RWPE1 (cell line): Measurements from ENCODE around the gene MYO15B.
A peak's percentile ranks its signal among the peaks of the same experiment; 100 is the strongest.

ENCODE experiments used
- CTCF ChIA-PET: fragments of 350-600 bp; sonication (Branson Sonifier 250); formaldehyde crosslinking; extraction: SDS; loops from one replicate; lab custom pipeline; 2021; lab: Yijun Ruan, JAX
- POLR2A ChIA-PET: fragments of 400-600 bp; formaldehyde crosslinking; extraction: SDS; loops from one replicate; lab custom pipeline; 2020; ENCODE audit warnings: antibody characterized with exemption; ENCODE audit not compliant: low non-redundant PET; lab: Yijun Ruan, JAX
- DNase-seq: peaks from one replicate; pipeline ENCODE4 v3.0.0; 2012; ENCODE audit warnings: low spot score
- H3K27ac ChIP-seq: fragments of 450-650 bp; 2 replicates; pipeline ENCODE4 v1.5.1; 2017
- TF ChIP-seq, protein P1 (sequence below): fragments of 450-650 bp; conservative IDR thresholded peaks from 2 replicates; pipeline ENCODE4 v1.5.1; 2017; ENCODE audit warnings: low read depth, mild to moderate bottlenecking

MYO15B gene

DNA sequence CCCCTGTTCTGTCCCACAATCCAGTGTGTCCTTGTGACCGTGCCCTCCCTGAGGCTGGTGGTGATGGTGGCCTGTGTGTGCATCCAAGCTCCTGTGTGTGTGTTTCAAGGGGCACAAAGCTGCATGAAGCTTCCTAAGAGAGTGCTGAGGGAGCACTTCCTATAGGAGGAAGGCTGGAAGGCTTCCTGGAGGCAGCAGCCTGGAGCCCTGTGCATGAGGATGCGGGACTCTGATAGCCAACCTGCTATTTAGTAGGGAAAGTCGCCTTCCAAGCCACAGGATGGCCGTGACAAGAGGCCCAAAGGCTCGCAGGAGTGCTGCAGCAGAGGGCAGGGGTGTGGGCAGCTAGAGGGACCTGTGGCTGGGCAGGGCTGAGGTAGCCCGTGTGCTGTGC, 8.3 kb downstream of the MYO15B start:
- TF ChIP-seq, protein P1, sequence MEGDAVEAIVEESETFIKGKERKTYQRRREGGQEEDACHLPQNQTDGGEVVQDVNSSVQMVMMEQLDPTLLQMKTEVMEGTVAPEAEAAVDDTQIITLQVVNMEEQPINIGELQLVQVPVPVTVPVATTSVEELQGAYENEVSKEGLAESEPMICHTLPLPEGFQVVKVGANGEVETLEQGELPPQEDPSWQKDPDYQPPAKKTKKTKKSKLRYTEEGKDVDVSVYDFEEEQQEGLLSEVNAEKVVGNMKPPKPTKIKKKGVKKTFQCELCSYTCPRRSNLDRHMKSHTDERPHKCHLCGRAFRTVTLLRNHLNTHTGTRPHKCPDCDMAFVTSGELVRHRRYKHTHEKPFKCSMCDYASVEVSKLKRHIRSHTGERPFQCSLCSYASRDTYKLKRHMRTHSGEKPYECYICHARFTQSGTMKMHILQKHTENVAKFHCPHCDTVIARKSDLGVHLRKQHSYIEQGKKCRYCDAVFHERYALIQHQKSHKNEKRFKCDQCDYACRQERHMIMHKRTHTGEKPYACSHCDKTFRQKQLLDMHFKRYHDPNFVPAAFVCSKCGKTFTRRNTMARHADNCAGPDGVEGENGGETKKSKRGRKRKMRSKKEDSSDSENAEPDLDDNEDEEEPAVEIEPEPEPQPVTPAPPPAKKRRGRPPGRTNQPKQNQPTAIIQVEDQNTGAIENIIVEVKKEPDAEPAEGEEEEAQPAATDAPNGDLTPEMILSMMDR = no peak
- no peak overlapping the region for H3K27ac ChIP-seq
- DNase-seq = no peak
- ChIA-PET CTCF (interaction anchor here (0.6 to 1.0 kb wide), 3 partner anchors 80 to 848 kb away, joined by 3 to 5 read pairs (median 3); partner anchors contain the start of gene TSEN54), POLR2A (interaction anchor here (0.6 kb wide), 1 partner anchor 71 kb away, joined by 3 read pairs; no protein-coding TSS in a partner anchor)

DNA sequence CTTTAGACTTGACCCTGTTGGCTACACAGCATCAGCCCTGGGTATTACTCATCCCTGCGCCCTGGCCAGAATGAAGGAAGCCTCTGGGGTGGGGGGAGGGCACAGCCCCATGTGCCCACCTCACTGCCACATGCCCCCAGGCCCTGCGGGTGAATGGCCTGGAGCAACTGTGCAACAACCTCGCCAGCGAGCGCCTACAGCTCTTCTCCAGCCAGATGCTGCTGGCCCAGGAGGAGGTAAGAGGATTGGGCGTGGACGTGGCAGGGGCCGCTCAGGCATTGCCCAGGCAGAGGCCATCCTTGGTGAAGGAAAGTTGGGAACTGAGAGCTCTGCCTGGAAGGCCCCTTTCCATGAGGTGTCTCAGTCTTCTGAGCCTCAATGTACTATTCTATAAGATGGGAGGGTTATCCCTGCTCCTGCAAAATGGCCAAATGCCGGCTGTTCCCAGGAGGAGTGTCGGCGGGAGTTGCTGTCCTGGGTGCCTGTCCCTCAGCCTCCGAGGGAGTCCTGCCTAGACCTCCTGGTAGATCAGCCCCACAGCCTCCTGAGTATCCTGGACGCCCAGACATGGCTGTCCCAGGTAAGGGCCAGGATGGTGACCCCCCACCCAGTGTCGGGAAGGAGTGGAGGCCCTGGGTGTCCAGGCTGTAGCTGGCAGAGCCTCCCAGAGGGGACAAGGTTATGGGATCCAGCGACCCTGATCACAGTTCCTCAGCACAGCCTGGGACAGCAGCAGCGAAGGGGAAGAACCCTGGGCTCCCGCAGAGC, 8.9 kb downstream of the MYO15B start:
- TF ChIP-seq, protein P1 = no peak
- CTCF ChIA-PET = interaction anchor here (0.6 to 1.0 kb wide), 3 partner anchors 80 to 847 kb away, joined by 3 to 5 read pairs (median 3); partner anchors contain the start of gene TSEN54
- POLR2A ChIA-PET = interaction anchor here (0.6 kb wide), 1 partner anchor 71 kb away, joined by 3 read pairs; no protein-coding TSS in a partner anchor
- H3K27ac ChIP-seq = no peak overlapping the region
- DNase-seq = no peak

DNA sequence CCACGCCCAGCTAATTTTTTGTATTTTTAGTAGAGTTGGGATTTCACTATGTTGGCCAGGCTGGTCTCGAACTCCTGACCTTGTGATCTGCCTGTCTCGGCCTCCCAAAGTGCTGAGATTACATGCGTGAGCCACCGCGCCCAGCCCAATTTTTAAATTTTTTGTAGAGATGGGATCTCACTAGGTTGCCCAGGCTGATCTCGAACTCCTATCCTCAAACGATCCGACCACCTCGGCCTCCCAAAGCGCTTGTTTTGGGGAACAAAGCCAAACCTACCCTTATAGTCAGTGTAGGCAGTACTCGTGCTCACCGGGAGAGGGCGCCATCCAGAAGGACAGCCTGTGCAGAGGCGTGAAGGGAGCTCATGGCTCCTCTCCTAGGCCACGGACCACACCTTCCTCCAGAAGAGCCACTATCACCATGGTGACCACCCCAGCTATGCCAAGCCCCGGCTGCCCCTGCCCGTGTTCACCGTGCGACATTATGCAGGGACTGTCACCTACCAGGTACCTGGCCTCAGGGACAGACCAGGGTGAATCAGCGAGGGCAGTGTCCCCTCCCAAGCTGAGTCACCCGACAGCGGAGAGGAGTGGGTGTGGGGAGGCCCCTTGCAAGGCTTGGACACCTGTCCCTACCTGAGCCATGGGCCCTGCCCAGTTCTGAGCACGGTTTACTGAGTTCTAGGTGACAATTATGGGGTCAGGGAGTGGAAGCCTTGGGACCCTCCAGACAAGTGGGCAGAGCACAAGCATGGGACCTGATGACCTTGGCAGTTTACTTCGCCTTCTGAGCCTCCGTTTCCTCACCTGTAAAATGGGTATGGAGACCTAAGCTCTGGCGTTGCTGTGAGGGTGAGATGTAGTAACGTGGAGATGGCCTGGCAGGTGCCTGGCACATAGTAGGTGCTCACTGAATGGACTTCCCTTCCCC, 13.7 kb downstream of the MYO15B start:
- TF ChIP-seq, protein P1 = peak; percentile 80
- ChIA-PET CTCF (interaction anchor here (0.5 to 3.5 kb wide), 17 partner anchors 8 to 160 kb away, joined by 3 to 29 read pairs (median 5); partner anchors contain the start of gene SMIM5), POLR2A (no interaction called here)
- no peak overlapping the region for H3K27ac ChIP-seq
- peak; percentile 43 for DNase-seq

DNA sequence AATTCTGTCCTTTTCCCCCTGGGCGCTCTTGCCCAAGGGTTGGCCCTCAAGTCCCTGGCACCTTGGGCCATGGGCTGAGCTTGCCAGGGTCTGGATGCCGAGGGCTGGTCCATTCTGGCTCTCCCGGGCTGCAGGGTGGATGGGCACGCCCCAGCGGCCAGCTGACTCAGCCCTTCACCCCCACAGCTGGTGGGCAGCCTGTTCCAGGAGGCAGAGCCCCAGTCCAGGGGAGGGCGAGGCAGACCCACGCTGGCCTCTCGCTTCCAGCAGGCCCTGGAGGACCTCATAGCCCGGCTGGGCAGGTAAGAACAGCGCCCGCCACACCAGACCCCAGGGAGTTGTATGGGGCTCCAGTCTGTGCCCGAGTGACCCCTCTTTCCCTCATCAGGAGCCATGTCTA, 15.0 kb downstream of the MYO15B start:
- no peak for DNase-seq
- POLR2A ChIA-PET = no interaction called here
- TF ChIP-seq, protein P1 = no peak
- CTCF ChIA-PET = interaction anchor here (2.5 to 3.5 kb wide), 3 partner anchors 11 to 31 kb away, joined by 12 to 29 read pairs (median 26); partner anchors contain the start of gene SMIM5
- H3K27ac ChIP-seq = peak overlapping the region; percentile 58; the same call in 1 of the 2 replicates

DNA sequence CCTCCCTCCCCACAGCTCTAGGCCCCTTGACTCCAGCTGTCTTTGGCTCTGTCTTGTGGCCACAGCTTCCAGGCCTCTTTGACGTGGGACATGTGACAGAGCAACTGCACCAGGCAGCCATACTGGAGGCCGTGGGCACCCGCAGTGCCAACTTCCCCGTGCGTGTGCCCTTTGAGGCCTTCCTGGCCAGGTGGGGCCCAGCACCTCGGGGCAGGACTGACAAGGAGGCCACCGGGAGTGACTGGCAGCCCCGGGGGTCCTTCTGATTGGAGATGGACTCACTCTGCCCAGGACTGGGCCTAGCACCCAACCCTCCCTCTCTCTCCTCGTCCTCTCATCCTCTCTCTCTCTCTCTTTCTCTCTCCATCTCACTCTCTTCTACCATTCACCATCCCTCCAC, 15.5 kb downstream of the MYO15B start:
- ChIA-PET POLR2A (no interaction called here), CTCF (interaction anchor here (0.6 to 3.5 kb wide), 2 partner anchors 30 to 707 kb away, joined by 3 to 26 read pairs; partner anchors contain the start of gene SMIM5)
- DNase-seq = no peak
- H3K27ac ChIP-seq = peak overlapping the region; percentile 58
- TF ChIP-seq, protein P1 = no peak
